Peyer's patch (tissue), 4 donors: ENCODE measurements around the gene PARD3B. TPM values are rescaled to one million over a fixed set of nuclear protein-coding genes. Genes with fewer than 3 reads are reported as not detected.

Source experiments
- DNase-seq, 3 donors: peaks; one replicate each; pipeline ENCODE4 v3.0.0-alpha.2; 2017 to 2019
- H3K27ac ChIP-seq, 4 donors: fragments of 200-600 bp; sonication (generic); one replicate each; pipeline ENCODE4 v1.5.1; 2016 to 2019
- H3K27me3 ChIP-seq, 2 donors: fragments of 200-600 bp; sonication (generic); one replicate each; pipeline ENCODE4 v1.5.1; 2019
- H3K36me3 ChIP-seq, 3 donors: fragments of 200-600 bp; sonication (generic); one replicate each; pipeline ENCODE4 v1.5.1; 2016 to 2019
- H3K4me1 ChIP-seq, 4 donors: fragments of 200-600 bp; sonication (generic); one replicate each; pipeline ENCODE4 v1.5.1; 2016 to 2019
- H3K4me3 ChIP-seq, 4 donors: fragments of 200-600 bp; sonication (generic); 1 replicate in 3 of 4; 2 replicates in 1 of 4; pipeline ENCODE4 v1.5.1; 2016 to 2019; ENCODE audit warnings: mild to moderate bottlenecking in 1 of 4
- H3K9me3 ChIP-seq, 4 donors: fragments of 200-600 bp; sonication (generic); one replicate each; pipeline ENCODE4 v1.5.1; 2016 to 2019; ENCODE audit warnings: mild to moderate bottlenecking in 1 of 4
- POLR2A ChIP-seq, 2 donors: fragments of 450-650 bp; IDR thresholded peaks; one replicate each; pipeline ENCODE4 v1.5.1; 2017; ENCODE audit warnings: antibody characterized with exemption in 2 of 2, mild to moderate bottlenecking in 2 of 2, moderate library complexity in 2 of 2
- total RNA-seq, 4 donors: library from RNA; depleted of rRNA; stranded (reverse); fragments of >200 nt; gene quantifications; one replicate each; pipeline ENCODE4 v1.1.0, GENCODE V29; 2016
- TF ChIP-seq, protein P1 (sequence below), 6 experiments: fragments of 450-650 bp in 4 of 6; fragments of 200-600 bp in 2 of 6; sonication (generic) in 1 of 6; IDR thresholded peaks; one replicate each; pipeline ENCODE4 v1.5.1; 2017 to 2019; ENCODE audit warnings: antibody characterized with exemption in 6 of 6, mild to moderate bottlenecking in 3 of 6, moderate library complexity in 1 of 6

Gene PARD3B
- total RNA-seq, 4 donors from 2014 or later: 19.6 to 52.0 (median 40.6) TPM

DNA sequence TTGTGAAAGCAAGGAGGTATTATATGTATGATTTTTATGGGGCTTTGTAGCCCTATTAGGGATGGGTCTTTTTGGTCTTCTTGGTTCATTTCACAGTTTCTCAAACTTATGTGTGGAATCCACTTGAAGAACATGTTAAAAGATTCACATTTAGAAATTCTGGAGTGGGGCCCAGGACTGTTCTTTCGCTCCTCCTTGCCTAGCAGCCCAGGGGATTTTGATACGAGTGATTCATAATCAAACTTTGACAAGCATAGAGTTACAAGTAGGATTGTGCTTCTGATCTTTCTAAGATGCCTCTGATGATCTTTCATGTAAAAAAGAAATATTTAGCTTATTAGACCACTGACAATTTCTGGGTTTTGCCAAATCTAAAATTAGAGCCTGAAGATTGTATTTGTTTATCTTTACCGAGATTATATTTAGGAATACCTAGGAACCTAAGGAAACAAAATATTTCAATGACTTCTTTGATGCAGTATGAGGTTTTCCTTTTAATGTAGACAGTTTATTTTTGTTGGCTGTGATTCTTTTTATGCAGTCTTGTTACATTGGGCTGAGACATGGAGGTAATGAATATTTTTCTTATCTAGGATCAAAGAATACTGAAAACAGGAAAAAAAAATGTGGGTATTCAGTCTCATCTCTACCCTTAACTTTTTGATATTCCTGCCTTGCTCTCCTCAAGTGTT, 324.0 kb downstream of the PARD3B start:
- Histone ChIP-seq H3K4me1 (no peaks in the 10 kb centered on the region), H3K4me3 (no peak overlapping the region), H3K36me3 (no peaks in the 10 kb centered on the region), H3K27me3 (no peaks in the 10 kb centered on the region), H3K27ac (no peak overlapping the region), H3K9me3 (no peaks in the 10 kb centered on the region)
- no peak for TF ChIP-seq POLR2A (IDR thresholded peaks at IDR 0.05)
- TF ChIP-seq, protein P1, sequence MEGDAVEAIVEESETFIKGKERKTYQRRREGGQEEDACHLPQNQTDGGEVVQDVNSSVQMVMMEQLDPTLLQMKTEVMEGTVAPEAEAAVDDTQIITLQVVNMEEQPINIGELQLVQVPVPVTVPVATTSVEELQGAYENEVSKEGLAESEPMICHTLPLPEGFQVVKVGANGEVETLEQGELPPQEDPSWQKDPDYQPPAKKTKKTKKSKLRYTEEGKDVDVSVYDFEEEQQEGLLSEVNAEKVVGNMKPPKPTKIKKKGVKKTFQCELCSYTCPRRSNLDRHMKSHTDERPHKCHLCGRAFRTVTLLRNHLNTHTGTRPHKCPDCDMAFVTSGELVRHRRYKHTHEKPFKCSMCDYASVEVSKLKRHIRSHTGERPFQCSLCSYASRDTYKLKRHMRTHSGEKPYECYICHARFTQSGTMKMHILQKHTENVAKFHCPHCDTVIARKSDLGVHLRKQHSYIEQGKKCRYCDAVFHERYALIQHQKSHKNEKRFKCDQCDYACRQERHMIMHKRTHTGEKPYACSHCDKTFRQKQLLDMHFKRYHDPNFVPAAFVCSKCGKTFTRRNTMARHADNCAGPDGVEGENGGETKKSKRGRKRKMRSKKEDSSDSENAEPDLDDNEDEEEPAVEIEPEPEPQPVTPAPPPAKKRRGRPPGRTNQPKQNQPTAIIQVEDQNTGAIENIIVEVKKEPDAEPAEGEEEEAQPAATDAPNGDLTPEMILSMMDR (IDR thresholded peaks at IDR 0.05): no peak
- no peak for DNase-seq

DNA sequence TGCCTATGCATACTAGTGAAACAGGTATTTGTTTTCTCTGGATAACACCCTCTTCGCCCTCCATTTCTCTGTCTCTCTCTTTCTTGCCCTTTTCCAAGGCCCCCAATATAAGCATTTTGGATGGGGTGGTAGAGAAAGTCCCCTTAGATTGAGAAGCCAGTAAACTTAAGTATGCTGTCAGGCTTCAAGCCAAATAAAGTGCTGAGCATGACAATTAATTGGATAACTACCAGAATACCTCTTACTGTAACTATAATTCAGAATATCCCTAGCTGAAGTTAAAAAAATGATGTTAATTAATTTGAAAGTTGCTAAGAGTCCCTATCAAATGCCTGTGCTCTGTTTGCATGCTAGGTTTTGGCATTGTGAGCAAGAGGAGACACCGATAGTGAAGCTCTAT, 324.8 kb downstream of the PARD3B start:
- Histone ChIP-seq H3K27ac (no peak overlapping the region), H3K36me3 (no peaks in the 10 kb centered on the region), H3K4me1 (no peaks in the 10 kb centered on the region), H3K4me3 (no peak overlapping the region), H3K9me3 (no peaks in the 10 kb centered on the region), H3K27me3 (no peaks in the 10 kb centered on the region)
- TF ChIP-seq POLR2A (IDR thresholded peaks at IDR 0.05): no peak
- TF ChIP-seq, protein P1 (IDR thresholded peaks at IDR 0.05): no peak
- no peak for DNase-seq

DNA sequence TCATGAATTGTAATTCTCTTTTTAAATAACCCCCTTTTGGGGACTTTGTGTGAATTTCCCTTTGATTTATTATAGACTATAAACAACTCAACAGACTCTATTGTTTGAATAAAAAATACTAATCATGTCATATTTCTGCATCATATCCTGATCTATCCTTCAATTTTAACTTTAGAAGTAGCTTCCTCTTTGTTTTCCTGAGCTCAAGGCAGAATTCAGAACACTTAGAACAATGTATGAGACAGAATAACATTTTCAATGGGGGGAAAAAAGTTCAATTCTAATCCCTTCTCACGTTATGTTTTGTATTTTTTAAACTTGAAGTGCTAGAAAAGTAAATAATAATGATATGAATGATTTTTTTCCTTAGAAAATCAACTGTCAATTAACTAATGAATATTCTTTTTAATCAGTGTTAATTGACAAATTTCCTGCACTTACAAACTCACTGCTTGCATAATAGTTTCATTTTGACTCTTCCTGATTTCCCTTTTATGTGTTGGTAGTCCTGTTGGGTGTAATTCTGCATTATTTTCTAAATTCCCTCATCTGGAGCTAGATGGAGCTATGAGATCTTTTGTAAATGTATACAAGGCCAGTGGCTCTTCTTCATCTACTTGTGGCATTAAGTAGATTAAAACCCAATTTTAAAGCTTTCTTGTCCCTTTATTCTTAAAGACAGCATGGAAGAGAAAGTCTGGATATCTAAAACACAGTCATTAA, 326.1 kb downstream of the PARD3B start:
- Histone ChIP-seq H3K27me3 (no peaks in the 10 kb centered on the region), H3K36me3 (no peaks in the 10 kb centered on the region), H3K4me1 (no peaks in the 10 kb centered on the region), H3K27ac (no peak overlapping the region), H3K4me3 (no peak overlapping the region), H3K9me3 (no peaks in the 10 kb centered on the region)
- TF ChIP-seq POLR2A (IDR thresholded peaks at IDR 0.05): no peak
- TF ChIP-seq, protein P1 (IDR thresholded peaks at IDR 0.05): peak in 4 of 6 experiments; percentile 19 to 37 (median 31)
- DNase-seq: no peak

DNA sequence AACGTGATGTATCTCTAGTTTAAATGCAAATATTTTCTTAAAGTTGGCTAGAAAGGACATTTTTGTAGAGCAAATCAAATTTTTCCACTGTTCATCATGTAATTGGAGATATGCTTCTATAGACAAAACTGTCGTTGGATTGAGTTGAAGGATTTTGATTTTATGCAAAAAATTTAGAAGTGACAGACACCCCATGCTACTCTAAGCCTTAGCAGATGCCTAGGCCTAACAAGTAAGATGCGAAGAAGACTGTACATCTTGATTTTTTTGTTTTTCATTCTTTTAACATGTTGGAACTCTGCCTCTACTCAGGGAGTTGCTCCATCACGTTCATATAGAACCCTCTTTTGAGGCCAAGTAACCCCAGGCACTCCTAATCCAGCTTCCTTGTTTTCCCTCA, 331.0 kb downstream of the PARD3B start:
- Histone ChIP-seq H3K4me1 (no peaks in the 10 kb centered on the region), H3K27me3 (no peaks in the 10 kb centered on the region), H3K9me3 (no peaks in the 10 kb centered on the region), H3K36me3 (no peaks in the 10 kb centered on the region), H3K27ac (no peak overlapping the region), H3K4me3 (no peak overlapping the region)
- no peak for TF ChIP-seq POLR2A (IDR thresholded peaks at IDR 0.05)
- TF ChIP-seq, protein P1 (IDR thresholded peaks at IDR 0.05): no peak
- no peak for DNase-seq

DNA sequence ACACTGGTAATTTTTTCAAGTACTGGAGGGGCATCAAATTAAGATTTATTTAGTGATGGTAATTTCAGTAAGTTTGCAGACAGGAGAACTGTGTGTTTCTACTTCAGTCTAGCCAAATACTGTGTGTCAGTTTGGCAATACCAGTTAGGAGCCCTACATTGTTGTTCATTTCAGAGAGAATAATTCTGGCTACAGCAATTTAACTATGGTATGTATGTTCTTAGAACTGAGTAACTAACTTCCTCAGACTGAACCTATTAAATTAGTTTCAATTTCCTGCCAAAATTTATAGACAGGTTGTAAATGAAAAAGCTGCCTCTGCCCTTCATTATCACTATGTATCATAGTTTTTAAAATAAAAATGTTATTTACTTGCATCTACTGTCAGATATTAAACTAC, 332.4 kb downstream of the PARD3B start:
- H3K36me3 ChIP-seq: no peaks in the 10 kb centered on the region
- H3K9me3 ChIP-seq: no peaks in the 10 kb centered on the region
- DNase-seq: no peak
- H3K4me1 ChIP-seq: no peaks in the 10 kb centered on the region
- no peak overlapping the region for H3K27ac ChIP-seq
- no peaks in the 10 kb centered on the region for H3K27me3 ChIP-seq
- TF ChIP-seq POLR2A (IDR thresholded peaks at IDR 0.05): no peak
- TF ChIP-seq, protein P1 (IDR thresholded peaks at IDR 0.05): no peak
- no peak overlapping the region for H3K4me3 ChIP-seq
